ENCODE measurements around the gene SGSH. TPM values are rescaled to one million over a fixed set of nuclear protein-coding genes. Genes with fewer than 3 reads are reported as not detected.

SGSH gene
- total RNA-seq, 3 donors from 2014 or later (not counting 1 experiment from before 2014, with no cell fraction given), result 73.4 to 96.5 (median 74.1) TPM

DNA sequence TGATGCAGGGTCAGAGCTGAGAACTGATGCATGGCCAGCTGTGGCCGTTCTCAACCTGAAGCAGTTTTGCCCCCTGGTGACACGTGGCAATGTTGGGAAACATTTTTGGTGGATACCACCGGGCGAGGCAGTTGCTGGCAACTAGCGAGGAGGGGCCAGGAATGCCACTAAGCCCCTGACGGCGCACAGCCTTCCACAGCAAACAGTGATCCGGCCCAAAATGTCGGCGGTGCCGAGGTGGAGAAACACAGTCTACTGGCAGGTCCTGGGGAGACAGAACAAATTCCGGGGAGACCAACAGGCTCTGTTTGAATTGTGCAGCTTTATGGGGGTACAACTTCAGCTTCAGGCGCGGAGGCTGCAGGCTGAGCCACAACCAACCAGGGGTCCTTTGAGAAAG lies 8.3 kb upstream of the SGSH start:
- TF ChIP-seq, protein P1, sequence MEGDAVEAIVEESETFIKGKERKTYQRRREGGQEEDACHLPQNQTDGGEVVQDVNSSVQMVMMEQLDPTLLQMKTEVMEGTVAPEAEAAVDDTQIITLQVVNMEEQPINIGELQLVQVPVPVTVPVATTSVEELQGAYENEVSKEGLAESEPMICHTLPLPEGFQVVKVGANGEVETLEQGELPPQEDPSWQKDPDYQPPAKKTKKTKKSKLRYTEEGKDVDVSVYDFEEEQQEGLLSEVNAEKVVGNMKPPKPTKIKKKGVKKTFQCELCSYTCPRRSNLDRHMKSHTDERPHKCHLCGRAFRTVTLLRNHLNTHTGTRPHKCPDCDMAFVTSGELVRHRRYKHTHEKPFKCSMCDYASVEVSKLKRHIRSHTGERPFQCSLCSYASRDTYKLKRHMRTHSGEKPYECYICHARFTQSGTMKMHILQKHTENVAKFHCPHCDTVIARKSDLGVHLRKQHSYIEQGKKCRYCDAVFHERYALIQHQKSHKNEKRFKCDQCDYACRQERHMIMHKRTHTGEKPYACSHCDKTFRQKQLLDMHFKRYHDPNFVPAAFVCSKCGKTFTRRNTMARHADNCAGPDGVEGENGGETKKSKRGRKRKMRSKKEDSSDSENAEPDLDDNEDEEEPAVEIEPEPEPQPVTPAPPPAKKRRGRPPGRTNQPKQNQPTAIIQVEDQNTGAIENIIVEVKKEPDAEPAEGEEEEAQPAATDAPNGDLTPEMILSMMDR (IDR thresholded peaks at IDR 0.05), result no peak
- ATAC-seq (no peak), DNase-seq (no peak)
- intact Hi-C loops (cut with micrococcal nuclease), result no loop called here
- Histone ChIP-seq H3K4me1 (ENCODE audit: control insufficient read depth, insufficient read depth, low read length) (no peaks in the 10 kb centered on the region), H3K36me3 (ENCODE audit: control insufficient read depth, insufficient read depth, low read length) (peaks cover 3% of the 10 kb centered on the region), H3K27me3 (ENCODE audit: control insufficient read depth, insufficient read depth, low read length) (no peaks in the 10 kb centered on the region), H3K9me3 (ENCODE audit: control insufficient read depth, insufficient read depth, low read length) (peaks cover 13% of the 10 kb centered on the region), H3K27ac (ENCODE audit: low read length) (no peak overlapping the region), H3K4me3 (ENCODE audit: low read length) (no peak overlapping the region)
- H3K4me1 Mint-ChIP-seq, result peaks cover 0 to 7% of the 10 kb centered on the region in 2 donors
- no peak overlapping the region for H3K4me3 Mint-ChIP-seq
- no peak overlapping the region for H3K27ac Mint-ChIP-seq
- peaks cover 0 to 8% of the 10 kb centered on the region in 2 donors for H3K9me3 Mint-ChIP-seq
- no peaks in the 10 kb centered on the region for H3K27me3 Mint-ChIP-seq (ENCODE audit: low read depth in 2 of 2)
- peaks cover 8% of the 10 kb centered on the region for H3K36me3 Mint-ChIP-seq
- 91% methylated on average over 14 of the region's 14 CpGs for WGBS (ENCODE audit: insufficient coverage)

DNA sequence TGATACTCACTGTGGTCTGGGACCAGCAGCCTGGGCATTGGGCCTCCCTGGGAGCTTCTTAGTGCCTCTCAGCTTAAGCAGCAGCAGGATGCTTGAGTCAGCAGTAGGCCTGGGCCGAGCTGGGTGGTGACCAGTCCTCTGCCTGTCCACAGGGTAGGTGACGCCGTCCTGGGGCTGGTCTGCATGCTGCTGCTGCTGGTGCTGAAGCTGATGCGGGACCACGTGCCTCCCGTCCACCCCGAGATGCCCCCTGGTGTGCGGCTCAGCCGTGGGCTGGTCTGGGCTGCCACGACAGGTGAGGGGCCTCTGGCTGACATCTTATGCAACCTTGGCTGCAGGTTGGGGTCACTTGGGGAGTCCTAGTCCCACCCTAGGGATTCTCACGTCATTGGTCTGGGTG lies 7.5 kb upstream of the SGSH start:
- Histone ChIP-seq H3K27me3 (ENCODE audit: control insufficient read depth, insufficient read depth, low read length) (no peaks in the 10 kb centered on the region), H3K4me1 (ENCODE audit: control insufficient read depth, insufficient read depth, low read length) (no peaks in the 10 kb centered on the region), H3K4me3 (ENCODE audit: low read length) (no peak overlapping the region), H3K36me3 (ENCODE audit: control insufficient read depth, insufficient read depth, low read length) (peaks cover 3% of the 10 kb centered on the region), H3K27ac (ENCODE audit: low read length) (no peak overlapping the region), H3K9me3 (ENCODE audit: control insufficient read depth, insufficient read depth, low read length) (peaks cover 5% of the 10 kb centered on the region)
- Mint-ChIP-seq H3K36me3 (peaks cover 4% of the 10 kb centered on the region), H3K27me3 (ENCODE audit: low read depth in 2 of 2) (no peaks in the 10 kb centered on the region), H3K27ac (no peak overlapping the region), H3K9me3 (peaks cover 0 to 7% of the 10 kb centered on the region in 2 donors), H3K4me1 (peaks cover 0 to 14% of the 10 kb centered on the region in 2 donors), H3K4me3 (no peak overlapping the region)
- TF ChIP-seq, protein P1 (IDR thresholded peaks at IDR 0.05), result no peak
- intact Hi-C loops (cut with micrococcal nuclease), result no loop called here
- 96% methylated on average over 11 of the region's 11 CpGs for WGBS (ENCODE audit: insufficient coverage)
- no peak for DNase-seq
- no peak for ATAC-seq

GRCh38 chr17:80227156-80227555 lies 7.0 kb upstream of the SGSH start:
- TF ChIP-seq, protein P1 (IDR thresholded peaks at IDR 0.05), result no peak
- no peak for ATAC-seq

GRCh38 chr17:80225230-80225629 lies 5.1 kb upstream of the SGSH start:
- WGBS (ENCODE audit: insufficient coverage), result 99% methylated on average over 6 of the region's 6 CpGs
- H3K4me1 ChIP-seq (ENCODE audit: control insufficient read depth, insufficient read depth, low read length), result peaks cover 9% of the 10 kb centered on the region

More at GRCh38 chr17:80227156-80227555, 7.0 kb upstream of the SGSH start:
- Mint-ChIP-seq H3K27me3 (ENCODE audit: low read depth in 2 of 2) (no peaks in the 10 kb centered on the region), H3K9me3 (peaks cover 0 to 3% of the 10 kb centered on the region in 2 donors), H3K4me1 (peaks cover 0 to 14% of the 10 kb centered on the region in 2 donors), H3K36me3 (no peaks in the 10 kb centered on the region), H3K27ac (no peak overlapping the region), H3K4me3 (no peak overlapping the region)
- H3K9me3 ChIP-seq (ENCODE audit: control insufficient read depth, insufficient read depth, low read length), result peaks cover 2% of the 10 kb centered on the region
- intact Hi-C loops (cut with micrococcal nuclease), result no loop called here
- H3K27me3 ChIP-seq (ENCODE audit: control insufficient read depth, insufficient read depth, low read length), result no peaks in the 10 kb centered on the region
- 97% methylated on average over 4 of the region's 4 CpGs for WGBS (ENCODE audit: insufficient coverage)
- H3K4me1 ChIP-seq (ENCODE audit: control insufficient read depth, insufficient read depth, low read length), result no peaks in the 10 kb centered on the region
- peaks cover 3% of the 10 kb centered on the region for H3K36me3 ChIP-seq (ENCODE audit: control insufficient read depth, insufficient read depth, low read length)
- H3K27ac ChIP-seq (ENCODE audit: low read length), result no peak overlapping the region
- no peak for DNase-seq
- H3K4me3 ChIP-seq (ENCODE audit: low read length), result no peak overlapping the region

More at GRCh38 chr17:80225230-80225629, 5.1 kb upstream of the SGSH start:
- TF ChIP-seq, protein P1 (IDR thresholded peaks at IDR 0.05), result no peak
- Histone ChIP-seq H3K27ac (ENCODE audit: low read length) (no peak overlapping the region), H3K27me3 (ENCODE audit: control insufficient read depth, insufficient read depth, low read length) (no peaks in the 10 kb centered on the region), H3K9me3 (ENCODE audit: control insufficient read depth, insufficient read depth, low read length) (no peaks in the 10 kb centered on the region), H3K4me3 (ENCODE audit: low read length) (no peak overlapping the region), H3K36me3 (ENCODE audit: control insufficient read depth, insufficient read depth, low read length) (no peaks in the 10 kb centered on the region)
- intact Hi-C loops (cut with micrococcal nuclease), result no loop called here
- Mint-ChIP-seq H3K4me1 (peaks cover 5 to 21% of the 10 kb centered on the region in 2 donors), H3K27ac (no peak overlapping the region), H3K36me3 (no peaks in the 10 kb centered on the region), H3K4me3 (no peak overlapping the region), H3K9me3 (peaks cover 0 to 3% of the 10 kb centered on the region in 2 donors), H3K27me3 (ENCODE audit: low read depth in 2 of 2) (no peaks in the 10 kb centered on the region)
- no peak for DNase-seq
- ATAC-seq, result no peak

All from natural killer cell (primary cell).